CD4-positive, alpha-beta memory T cell (primary cell): ENCODE results near the gene PPM1H. TPM values are rescaled to one million over a fixed set of nuclear protein-coding genes. Genes with fewer than 3 reads are reported as not detected.

Experiments used
- CTCF ChIA-PET: fragments of 350-600 bp; sonication (Branson Sonifier 250); formaldehyde crosslinking; loops from one replicate; lab custom pipeline; 2021; ENCODE audit warnings: inconsistent platforms; ENCODE audit not compliant: partially characterized antibody; lab: Charles Lee
- POLR2A ChIA-PET: fragments of 350-600 bp; sonication (Branson Sonifier 250); formaldehyde crosslinking; loops from one replicate; lab custom pipeline; 2021; ENCODE audit not compliant: partially characterized antibody; lab: Charles Lee
- DNase-seq, 5 donors: peaks; one replicate each; pipeline versions ENCODE4 v3.0.0 to v3.0.0-alpha.2; 2020 to 2022; ENCODE audit warnings: mixed read lengths in 1 of 5
- H3K27ac ChIP-seq: one replicate; pipeline ENCODE4 v1.7.0; 2013; ENCODE audit warnings: low read depth, low read length
- H3K27me3 ChIP-seq: 2 replicates; pipeline ENCODE4 v1.7.0; 2013; ENCODE audit warnings: mild to moderate bottlenecking, low read length, moderate library complexity; ENCODE audit not compliant: insufficient read depth
- H3K36me3 ChIP-seq: 2 replicates; pipeline ENCODE4 v1.7.0; 2013; ENCODE audit warnings: mild to moderate bottlenecking, low read length, moderate library complexity; ENCODE audit not compliant: insufficient read depth
- H3K4me1 ChIP-seq: 2 replicates; pipeline ENCODE4 v1.7.0; 2013; ENCODE audit warnings: mild to moderate bottlenecking, low read length, moderate library complexity; ENCODE audit not compliant: insufficient read depth
- H3K4me3 ChIP-seq, 2 donors: one replicate each; pipeline ENCODE4 v1.7.0; 2013; ENCODE audit warnings: low read length in 2 of 2, mild to moderate bottlenecking in 1 of 2
- H3K9me3 ChIP-seq, 2 donors: one replicate each; pipeline ENCODE4 v1.7.0; 2013; ENCODE audit warnings: low read length in 2 of 2, control low read depth in 1 of 2; ENCODE audit not compliant: control insufficient read depth in 1 of 2
- H3K27ac Mint-ChIP-seq, 7 donors: one replicate each; pipeline ENCODE4 v1.8.0; 2020 to 2021; ENCODE audit warnings: mixed read lengths in 7 of 7, mild to moderate bottlenecking in 6 of 7, inconsistent platforms in 3 of 7, moderate library complexity in 3 of 7
- H3K27me3 Mint-ChIP-seq, 2 donors: one replicate each; pipeline ENCODE4 v1.8.0; 2020 to 2021; ENCODE audit warnings: mixed read lengths in 2 of 2
- H3K36me3 Mint-ChIP-seq, 2 donors: one replicate each; pipeline ENCODE4 v1.8.0; 2020 to 2021; ENCODE audit warnings: mixed read lengths in 2 of 2, inconsistent platforms in 1 of 2, mild to moderate bottlenecking in 1 of 2
- H3K4me1 Mint-ChIP-seq, 4 donors: one replicate each; pipeline ENCODE4 v1.8.0; 2020 to 2021; ENCODE audit warnings: mixed read lengths in 4 of 4, mild to moderate bottlenecking in 1 of 4
- H3K4me3 Mint-ChIP-seq, 8 donors: one replicate each; pipeline ENCODE4 v1.8.0; 2020 to 2021; ENCODE audit warnings: mixed read lengths in 8 of 8, mild to moderate bottlenecking in 7 of 8, moderate library complexity in 6 of 8, inconsistent platforms in 3 of 8
- H3K9me3 Mint-ChIP-seq, 8 donors: one replicate each; pipeline ENCODE4 v1.8.0; 2020 to 2021; ENCODE audit warnings: mixed read lengths in 8 of 8, mild to moderate bottlenecking in 5 of 8, inconsistent platforms in 3 of 8, moderate library complexity in 1 of 8
- intact Hi-C: fragments of 100-400 bp; cut with micrococcal nuclease; formaldehyde crosslinking; loops from one replicate; pipeline ENCODE4 v1.15.1; 2023
- polyA plus RNA-seq, 2 donors: library from polyadenylated mRNA; unstranded; fragments of 300-500 nt; fragmentation: Illumina TruSeq; gene quantifications; one replicate each; pipeline ENCODE4 v1.2.3, GENCODE V29; 2021
- total RNA-seq, 2 experiments: library from RNA; stranded (reverse); gene quantifications; one replicate each; pipeline ENCODE4 v1.2.3, GENCODE V29; 2021

Gene PPM1H
- total and polyA plus RNA-seq, 4 experiments from 2014 or later, result 0.06 to 0.14 TPM; not detected in 2

GRCh38 chr12:62714774-62715721 lies 219.9 kb downstream of the PPM1H start:
- H3K4me3 ChIP-seq, result no peak overlapping the region
- POLR2A ChIA-PET, result no interaction called here
- intact Hi-C loops, result no loop called here

GRCh38 chr12:62714181-62714773 lies 220.7 kb downstream of the PPM1H start:
- no peak overlapping the region for H3K4me3 Mint-ChIP-seq
- no peaks in the 10 kb centered on the region for H3K9me3 ChIP-seq
- ChIA-PET CTCF (no interaction called here), POLR2A (no interaction called here)
- H3K36me3 Mint-ChIP-seq, result no peaks in the 10 kb centered on the region
- no peak overlapping the region for H3K4me3 ChIP-seq
- H3K36me3 ChIP-seq, result no peaks in the 10 kb centered on the region
- intact Hi-C loops, result no loop called here
- no peaks in the 10 kb centered on the region for H3K4me1 ChIP-seq
- no peaks in the 10 kb centered on the region for H3K4me1 Mint-ChIP-seq
- H3K27ac ChIP-seq, result no peak overlapping the region
- no peak overlapping the region for H3K27ac Mint-ChIP-seq
- DNase-seq, result no peak
- peaks cover 0 to 1% of the 10 kb centered on the region in 2 donors for H3K27me3 Mint-ChIP-seq
- no peaks in the 10 kb centered on the region for H3K9me3 Mint-ChIP-seq
- H3K27me3 ChIP-seq, result no peaks in the 10 kb centered on the region

More at GRCh38 chr12:62714774-62715721, 219.9 kb downstream of the PPM1H start:
- no peak overlapping the region for H3K4me3 Mint-ChIP-seq
- no peaks in the 10 kb centered on the region for H3K36me3 Mint-ChIP-seq
- no peak for DNase-seq
- H3K4me1 ChIP-seq, result no peaks in the 10 kb centered on the region
- H3K36me3 ChIP-seq, result no peaks in the 10 kb centered on the region
- peaks cover 4% of the 10 kb centered on the region for H3K27me3 ChIP-seq
- H3K27me3 Mint-ChIP-seq, result no peaks in the 10 kb centered on the region
- H3K9me3 ChIP-seq, result no peaks in the 10 kb centered on the region
- peak overlapping the region in 1 of 7 donors; percentile 48 for H3K27ac Mint-ChIP-seq
- H3K9me3 Mint-ChIP-seq, result no peaks in the 10 kb centered on the region
- no peak overlapping the region for H3K27ac ChIP-seq
- CTCF ChIA-PET, result no interaction called here
- H3K4me1 Mint-ChIP-seq, result no peaks in the 10 kb centered on the region

- no peaks in the 10 kb centered on the region for H3K9me3 Mint-ChIP-seq
- Histone ChIP-seq H3K27ac (no peak overlapping the region), H3K4me1 (no peaks in the 10 kb centered on the region), H3K9me3 (no peaks in the 10 kb centered on the region), H3K36me3 (no peaks in the 10 kb centered on the region), H3K4me3 (no peak overlapping the region), H3K27me3 (no peaks in the 10 kb centered on the region)
- H3K27ac Mint-ChIP-seq, result no peak overlapping the region
- no peaks in the 10 kb centered on the region for H3K4me1 Mint-ChIP-seq
- POLR2A ChIA-PET, result no interaction called here
- no peak for DNase-seq
- no peak overlapping the region for H3K4me3 Mint-ChIP-seq
- CTCF ChIA-PET, result no interaction called here
- H3K36me3 Mint-ChIP-seq, result no peaks in the 10 kb centered on the region
- intact Hi-C loops, result no loop called here
- peaks cover 0 to 1% of the 10 kb centered on the region in 2 donors for H3K27me3 Mint-ChIP-seq
These were observed 221.2 kb downstream of the PPM1H start for GRCh38 chr12:62713723-62714122.

DNA sequence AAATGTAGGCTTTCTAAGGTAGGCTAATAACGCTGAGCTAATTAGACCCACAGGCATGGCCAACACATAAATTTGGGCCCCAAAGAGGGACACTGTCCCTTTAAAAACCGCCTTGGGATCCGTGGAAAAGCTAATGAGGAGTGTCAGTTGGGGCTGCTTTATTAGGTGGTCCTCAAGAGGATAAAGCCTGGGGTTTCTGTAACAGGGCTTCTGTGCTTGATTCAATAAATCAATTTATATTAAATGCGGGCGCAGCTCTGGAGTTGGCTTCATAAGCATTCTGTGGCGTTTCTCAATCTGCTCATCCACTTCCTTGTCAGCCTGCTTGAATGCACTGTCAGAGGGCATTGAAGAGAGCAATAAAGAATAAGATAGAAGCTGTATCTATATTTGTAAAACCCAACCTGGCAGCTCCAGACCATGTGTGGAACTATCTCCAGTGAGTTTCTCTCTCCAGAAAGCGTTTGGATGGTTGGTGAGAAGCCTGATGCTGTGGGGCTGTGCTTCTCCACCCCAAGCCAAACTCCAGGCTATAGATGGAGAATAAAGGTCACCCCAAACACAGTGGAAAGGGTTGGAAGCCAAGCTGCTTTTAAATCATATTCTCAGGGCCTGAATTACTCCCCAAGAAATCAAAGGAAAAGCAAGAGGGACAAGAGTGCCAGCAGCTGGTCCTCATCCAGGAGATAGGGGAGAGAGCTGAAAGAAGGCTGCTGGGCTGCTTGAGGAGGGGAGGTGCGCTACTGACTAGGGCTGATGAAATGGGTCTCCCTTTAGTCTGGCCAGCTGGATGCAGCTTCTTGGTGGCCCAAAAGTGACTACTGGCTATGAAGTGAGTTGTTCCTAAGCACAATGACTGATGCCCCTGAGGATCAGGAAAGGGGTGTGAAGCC lies 222.0 kb downstream of the PPM1H start:
- Mint-ChIP-seq H3K9me3 (no peaks in the 10 kb centered on the region), H3K27ac (no peak overlapping the region), H3K36me3 (no peaks in the 10 kb centered on the region), H3K4me3 (no peak overlapping the region), H3K4me1 (no peaks in the 10 kb centered on the region), H3K27me3 (peaks cover 0 to 1% of the 10 kb centered on the region in 2 donors)
- ChIA-PET POLR2A (no interaction called here), CTCF (no interaction called here)
- H3K4me3 ChIP-seq, result no peak overlapping the region
- H3K27ac ChIP-seq, result no peak overlapping the region
- no peaks in the 10 kb centered on the region for H3K36me3 ChIP-seq
- no peaks in the 10 kb centered on the region for H3K9me3 ChIP-seq
- intact Hi-C loops, result no loop called here
- no peaks in the 10 kb centered on the region for H3K4me1 ChIP-seq
- H3K27me3 ChIP-seq, result no peaks in the 10 kb centered on the region
- no peak for DNase-seq

DNA sequence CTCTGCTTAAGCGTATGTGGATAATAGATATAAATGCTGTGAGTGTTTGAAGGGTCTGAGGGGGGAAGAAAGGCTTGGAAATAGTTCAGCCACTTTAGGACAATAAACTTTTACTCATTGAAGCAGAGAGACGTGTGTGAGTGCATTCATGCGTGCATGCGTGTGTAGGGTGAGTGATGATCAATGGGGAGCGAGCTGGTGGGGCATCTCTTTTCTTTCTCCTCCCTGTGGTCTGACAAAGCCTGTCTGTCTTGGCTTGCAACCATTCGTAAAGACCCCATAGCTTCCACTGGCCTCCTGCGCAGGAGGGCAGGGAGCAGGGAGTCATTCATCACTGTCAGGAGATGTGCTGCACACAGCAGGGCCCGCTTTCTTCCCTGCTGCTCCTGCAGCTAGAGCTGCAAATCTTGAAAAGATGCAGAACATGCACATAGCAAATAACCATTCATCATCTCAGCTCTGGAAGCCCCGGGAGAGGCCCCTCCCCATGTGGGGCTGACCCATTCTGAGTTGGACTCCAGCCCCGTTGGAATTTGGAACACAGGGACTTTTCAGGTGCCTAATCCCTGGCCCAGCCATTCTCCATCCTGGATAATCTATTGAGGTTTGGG lies 223.2 kb downstream of the PPM1H start:
- H3K27me3 Mint-ChIP-seq, result peaks cover 0 to 1% of the 10 kb centered on the region in 2 donors
- no peaks in the 10 kb centered on the region for H3K4me1 Mint-ChIP-seq
- Histone ChIP-seq H3K36me3 (no peaks in the 10 kb centered on the region), H3K9me3 (no peaks in the 10 kb centered on the region), H3K4me1 (no peaks in the 10 kb centered on the region), H3K27ac (no peak overlapping the region), H3K27me3 (no peaks in the 10 kb centered on the region), H3K4me3 (no peak overlapping the region)
- no peak overlapping the region for H3K27ac Mint-ChIP-seq
- H3K9me3 Mint-ChIP-seq, result no peaks in the 10 kb centered on the region
- no peak overlapping the region for H3K4me3 Mint-ChIP-seq
- ChIA-PET CTCF (no interaction called here), POLR2A (no interaction called here)
- intact Hi-C loops, result no loop called here
- no peak for DNase-seq
- no peaks in the 10 kb centered on the region for H3K36me3 Mint-ChIP-seq

GRCh38 chr12:62709311-62709710 lies 225.6 kb downstream of the PPM1H start:
- no peaks in the 10 kb centered on the region for H3K4me1 ChIP-seq
- POLR2A ChIA-PET, result interaction anchor here (1.0 kb wide), 1 partner anchor 9 kb away, joined by 3 read pairs; no protein-coding TSS in a partner anchor

More at GRCh38 chr12:62709311-62709710, 225.6 kb downstream of the PPM1H start:
- Histone ChIP-seq H3K36me3 (no peaks in the 10 kb centered on the region), H3K4me3 (no peak overlapping the region), H3K27me3 (no peaks in the 10 kb centered on the region), H3K27ac (no peak overlapping the region), H3K9me3 (no peaks in the 10 kb centered on the region)
- Mint-ChIP-seq H3K27ac (no peak overlapping the region), H3K36me3 (no peaks in the 10 kb centered on the region), H3K4me3 (no peak overlapping the region), H3K27me3 (peaks cover 0 to 1% of the 10 kb centered on the region in 2 donors), H3K9me3 (no peaks in the 10 kb centered on the region), H3K4me1 (no peaks in the 10 kb centered on the region)
- intact Hi-C loops, result no loop called here
- DNase-seq, result no peak
- CTCF ChIA-PET, result no interaction called here
